B cell (primary cell): Measurements from ENCODE around the gene CLIP1. TPM values are rescaled to one million over a fixed set of nuclear protein-coding genes. Genes with fewer than 3 reads are reported as not detected.
"Not testable (repeated sequence)": the region's sequence is repeated elsewhere in the genome, so short reads cannot be mapped to it uniquely, and the experiment has no call there.

Source experiments
- ATAC-seq: fragments of 200-7000 bp; cut with Tn5 transposase; one replicate; pipeline ENCODE4 v1.10.0; 2021; ENCODE audit warnings: low read depth, mild to moderate bottlenecking, moderate number of reproducible peaks, moderate library complexity
- CTCF ChIA-PET: fragments of 350-600 bp; sonication (Branson Sonifier 250); formaldehyde crosslinking; loops from one replicate; lab custom pipeline; 2021; ENCODE audit warnings: antibody characterized with exemption, inconsistent platforms; lab: Charles Lee
- POLR2A ChIA-PET: fragments of 350-600 bp; sonication (Branson Sonifier 250); formaldehyde crosslinking; loops from one replicate; lab custom pipeline; 2021; ENCODE audit warnings: antibody characterized with exemption; lab: Charles Lee
- DNase-seq: peaks from one replicate; pipeline ENCODE4 v3.0.0; 2013
- H2AFZ ChIP-seq: 2 replicates; pipeline ENCODE4 v1.6.1; 2012; ENCODE audit warnings: mild to moderate bottlenecking, low read depth, low read length; ENCODE audit not compliant: insufficient read depth, poor library complexity, severe bottlenecking
- H3K27ac ChIP-seq, 2 donors: 1 replicate in 1 of 2; 2 replicates in 1 of 2; pipeline ENCODE4 v1.5.1; 2012 to 2013; ENCODE audit warnings: low read length in 2 of 2, mild to moderate bottlenecking in 2 of 2, moderate library complexity in 1 of 2
- H3K27me3 ChIP-seq, 4 experiments: fragments of 200-600 bp in 1 of 4; sonication (generic) in 1 of 4; replicated peaks in 1 of 4; 1 replicate in 2 of 4; 2 replicates in 2 of 4; pipeline versions ENCODE4 v1.6.1 to v1.7.0; 2013 to 2016; ENCODE audit warnings: low read length in 3 of 4, mild to moderate bottlenecking in 2 of 4, mixed read lengths in 1 of 4, moderate library complexity in 1 of 4; ENCODE audit not compliant: insufficient read depth in 4 of 4, control insufficient read depth in 3 of 4; ENCODE audit errors: control extremely low read depth in 1 of 4
- H3K36me3 ChIP-seq, 2 experiments: replicated peaks in 1 of 2; 1 replicate in 1 of 2; 2 replicates in 1 of 2; pipeline versions ENCODE4 v1.6.1 to v1.7.1; 2013; ENCODE audit warnings: low read length in 1 of 2; ENCODE audit not compliant: insufficient read depth in 2 of 2, control insufficient read depth in 1 of 2; ENCODE audit errors: control extremely low read depth in 1 of 2, extremely low read depth in 1 of 2
- H3K4me1 ChIP-seq, 2 donors: fragments of 200-600 bp in 1 of 2; sonication (generic) in 1 of 2; 1 replicate in 1 of 2; 2 replicates in 1 of 2; pipeline versions ENCODE4 v1.5.1 to v1.6.1; 2013 to 2017; ENCODE audit warnings: low read length in 2 of 2; ENCODE audit not compliant: control insufficient read depth in 2 of 2, insufficient read depth in 2 of 2
- H3K4me2 ChIP-seq: replicated peaks from 2 replicates; pipeline ENCODE3; 2012; ENCODE audit warnings: mild to moderate bottlenecking, low read depth, low read length; ENCODE audit not compliant: poor library complexity, severe bottlenecking
- H3K4me3 ChIP-seq, 5 experiments: fragments of 200-600 bp in 1 of 5; sonication (generic) in 1 of 5; 1 replicate in 3 of 5; 2 replicates in 2 of 5; pipeline versions ENCODE4 v1.5.1 to v1.7.0; 2011 to 2016; ENCODE audit warnings: low read length in 4 of 5, mild to moderate bottlenecking in 4 of 5, low read depth in 2 of 5, control low read depth in 1 of 5, moderate library complexity in 1 of 5; ENCODE audit not compliant: insufficient read depth in 1 of 5; ENCODE audit errors: control extremely low read depth in 1 of 5, extremely low read depth in 1 of 5
- H3K79me2 ChIP-seq: fragments of 200-600 bp; sonication (generic); one replicate; pipeline ENCODE4 v1.6.0; 2016; ENCODE audit warnings: low read length; ENCODE audit not compliant: control insufficient read depth, insufficient read depth
- H3K9ac ChIP-seq: fragments of 200-600 bp; sonication (generic); 2 replicates; pipeline ENCODE4 v1.6.1; 2017; ENCODE audit warnings: mild to moderate bottlenecking, low read length, moderate library complexity
- H3K9me3 ChIP-seq, 3 donors: one replicate each; pipeline versions ENCODE4 v1.6.1 to v1.7.1; 2013; ENCODE audit warnings: low read length in 2 of 3; ENCODE audit not compliant: control insufficient read depth in 2 of 3, insufficient read depth in 1 of 3; ENCODE audit errors: control extremely low read depth in 1 of 3
- H4K20me1 ChIP-seq: 2 replicates; pipeline ENCODE4 v1.6.0; 2012; ENCODE audit warnings: mild to moderate bottlenecking, low read length; ENCODE audit not compliant: insufficient read depth, control insufficient read depth, poor library complexity, severe bottlenecking
- H3K27ac Mint-ChIP-seq: one replicate; pipeline ENCODE4 v1.8.0; 2021; ENCODE audit warnings: mixed read lengths
- H3K27me3 Mint-ChIP-seq: one replicate; pipeline ENCODE4 v1.8.0; 2021; ENCODE audit warnings: mixed read lengths
- H3K4me1 Mint-ChIP-seq: one replicate; pipeline ENCODE4 v1.8.0; 2021; ENCODE audit warnings: mixed read lengths
- H3K4me3 Mint-ChIP-seq: one replicate; pipeline ENCODE4 v1.8.0; 2021; ENCODE audit warnings: mixed read lengths
- H3K9me3 Mint-ChIP-seq: one replicate; pipeline ENCODE4 v1.8.0; 2022; ENCODE audit warnings: mixed read lengths; ENCODE audit not compliant: insufficient read depth
- CTCF ChIP-seq: fragments of 200-600 bp; IDR thresholded peaks from one replicate; pipeline ENCODE4 v1.8.0; 2022; ENCODE audit warnings: antibody characterized with exemption, mild to moderate bottlenecking
- EZH2 ChIP-seq: IDR thresholded peaks from 2 replicates; pipeline ENCODE4 v1.6.1; 2012; ENCODE audit warnings: borderline replicate concordance, low read depth, mild to moderate bottlenecking, moderate library complexity, low read length; ENCODE audit not compliant: insufficient read depth, poor library complexity, severe bottlenecking
- WGBS: methylation state at CpG from one replicate; pipeline ENCODE4 v1.1.5; 2013; ENCODE audit warnings: missing lambda C conversion rate; ENCODE audit not compliant: insufficient coverage; 5-methylcytosine and 5-hydroxymethylcytosine counted together
- intact Hi-C: fragments of 100-400 bp; cut with micrococcal nuclease; formaldehyde crosslinking; loops from one replicate; pipeline ENCODE4 v1.10.0; 2022
- polyA plus RNA-seq: library from polyadenylated mRNA; depleted of rRNA; stranded (reverse); fragments of >200 nt; gene quantifications from 2 replicates; pipeline ENCODE4 v1.2.3, GENCODE V29; 2012
- total RNA-seq, 2 donors: library from RNA; stranded (reverse); fragments of 120-200 nt in 1 of 2; gene quantifications; 1 replicate in 1 of 2; 2 replicates in 1 of 2; pipeline versions ENCODE4 v1.2.3 to v1.2.4, GENCODE V29; 2013 to 2022

The CLIP1 gene
- total and polyA plus RNA-seq, 2 donors (not counting 1 experiment from before 2014, with no cell fraction given): 17.0 to 64.9 TPM

DNA sequence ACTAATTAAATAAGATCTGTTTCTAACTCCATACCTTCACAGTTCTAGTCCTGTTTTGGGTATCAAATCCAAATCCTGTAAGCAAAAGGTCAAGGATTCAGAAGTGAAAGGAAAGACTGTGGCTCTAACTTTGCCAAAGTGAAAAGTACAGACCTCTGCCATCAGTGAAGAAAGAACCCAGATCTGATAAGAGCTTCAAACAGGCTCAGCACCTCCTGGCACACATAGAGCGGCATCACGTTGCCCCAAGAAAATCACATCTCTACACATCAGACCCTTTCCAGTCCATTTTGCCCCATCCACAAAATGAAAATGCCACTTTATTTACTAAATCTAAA is 23.2 kb downstream of the CLIP1 start:
- no CpG with 5 or more reads among the region's 2 CpGs for WGBS
- Mint-ChIP-seq H3K27ac (no peak overlapping the region), H3K9me3 (no peaks in the 10 kb centered on the region), H3K4me1 (peaks cover 30% of the 10 kb centered on the region), H3K4me3 (no peak overlapping the region), H3K27me3 (no peaks in the 10 kb centered on the region)
- Histone ChIP-seq H3K9me3 (no peaks in the 10 kb centered on the region), H3K27ac (peak overlapping the region in 1 of 2 donors; percentile 38), H3K4me1 (peaks cover 22 to 25% of the 10 kb centered on the region in 2 donors), H3K4me3 (no peak overlapping the region), H2AFZ (peak overlapping the region; percentile 71), H3K27me3 (no peaks in the 10 kb centered on the region), H4K20me1 (no peaks in the 10 kb centered on the region), H3K36me3 (peaks cover 0 to 1% of the 10 kb centered on the region in 2 experiments), H3K4me2 (peak overlapping the region; percentile 64), H3K9ac (no peak overlapping the region), H3K79me2 (peaks cover 86% of the 10 kb centered on the region)
- DNase-seq: no peak
- POLR2A ChIA-PET: interaction anchor here (1.0 to 1.5 kb wide), 2 partner anchors 23 to 72 kb away, joined by 5 read pairs; partner anchors contain the start of gene CLIP1
- CTCF ChIA-PET: interaction anchor here (0.7 to 10.5 kb wide), 33 partner anchors 10 to 670 kb away, joined by 3 to 374 read pairs (median 5); partner anchors contain the start of genes CCDC62, CLIP1, DENR and ZCCHC8
- intact Hi-C loops: loop anchor here (1.0 kb wide), 3 partner anchors 23 to 353 kb away; partner anchors contain the start of genes CLIP1 and DENR
- no peak for ATAC-seq
- TF ChIP-seq EZH2: no peak
- no peak for TF ChIP-seq CTCF

- H3K9me3 Mint-ChIP-seq, H3K9me3 ChIP-seq, ATAC-seq, H3K27me3 ChIP-seq, H3K9ac ChIP-seq, H3K36me3 ChIP-seq, DNase-seq, H3K27ac ChIP-seq, H3K4me2 ChIP-seq, H3K27me3 Mint-ChIP-seq, H4K20me1 ChIP-seq, H3K4me3 Mint-ChIP-seq, H3K4me3 ChIP-seq, H3K27ac Mint-ChIP-seq, intact Hi-C loops, H2AFZ ChIP-seq: not testable (repeated sequence)
- peaks cover 30% of the 10 kb centered on the region for H3K4me1 Mint-ChIP-seq
- Histone ChIP-seq H3K4me1 (peaks cover 13 to 17% of the 10 kb centered on the region in 2 donors), H3K79me2 (peaks cover 87% of the 10 kb centered on the region)
- ChIA-PET CTCF (interaction anchor here (0.7 to 10.5 kb wide), 5 partner anchors 24 to 538 kb away, joined by 3 to 374 read pairs (median 13); partner anchors contain the start of genes CLIP1 and ZCCHC8), POLR2A (interaction anchor here (0.7 kb wide), 1 partner anchor 28 kb away, joined by 6 read pairs; no protein-coding TSS in a partner anchor)
- no CpG with 5 or more reads among the region's 6 CpGs for WGBS
These were observed 24.5 kb downstream of the CLIP1 start for GRCh38 chr12:122397981-122398380.
